Stimulated activated naive CD8-positive, alpha-beta T cell treated with anti-CD3 and anti-CD28 coated beads, Interleukin-15, Interleukin-2, amounts not matched to agents 100 U/mL and 50 U/mL, for 24 hours (primary cell): ENCODE measurements around the gene GPX4.
A peak's percentile ranks its signal among the peaks of the same experiment; 100 is the strongest.
"Not testable (repeated sequence)": the region's sequence is repeated elsewhere in the genome, so short reads cannot be mapped to it uniquely, and the experiment has no call there.

Source experiments
- ATAC-seq: fragments of 150-1000 bp; cut with Tn5 transposase; one replicate; pipeline ENCODE4 v1.10.0; 2021
- DNase-seq: peaks from one replicate; pipeline ENCODE4 v3.0.0; 2021

The GPX4 gene

DNA sequence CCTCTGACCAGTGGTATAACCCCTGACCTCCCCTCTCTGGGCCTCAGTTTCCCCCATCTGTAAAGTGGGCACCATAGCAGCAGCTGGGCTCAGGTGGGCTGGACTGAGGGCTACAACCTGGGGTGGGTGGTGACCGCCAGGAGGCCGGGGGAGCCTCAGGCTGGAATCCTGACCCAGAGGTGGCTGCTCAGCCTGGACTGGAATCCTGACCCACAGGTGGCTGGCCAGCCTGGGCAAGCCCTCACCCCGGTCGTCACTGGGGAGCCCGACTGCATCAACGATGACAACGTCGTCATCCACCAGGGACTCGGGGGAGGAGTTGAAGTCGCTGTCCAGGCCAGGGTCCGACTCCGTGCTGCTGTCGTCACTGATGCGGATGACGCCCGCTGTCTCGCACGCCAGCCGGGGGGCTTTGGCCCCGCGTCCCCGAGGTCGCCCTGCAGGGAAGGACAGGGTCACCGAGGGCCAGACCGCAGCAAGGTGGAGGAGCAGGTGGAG, 10.2 kb downstream of the GPX4 start:
- no peak for ATAC-seq
- no peak for DNase-seq

DNA sequence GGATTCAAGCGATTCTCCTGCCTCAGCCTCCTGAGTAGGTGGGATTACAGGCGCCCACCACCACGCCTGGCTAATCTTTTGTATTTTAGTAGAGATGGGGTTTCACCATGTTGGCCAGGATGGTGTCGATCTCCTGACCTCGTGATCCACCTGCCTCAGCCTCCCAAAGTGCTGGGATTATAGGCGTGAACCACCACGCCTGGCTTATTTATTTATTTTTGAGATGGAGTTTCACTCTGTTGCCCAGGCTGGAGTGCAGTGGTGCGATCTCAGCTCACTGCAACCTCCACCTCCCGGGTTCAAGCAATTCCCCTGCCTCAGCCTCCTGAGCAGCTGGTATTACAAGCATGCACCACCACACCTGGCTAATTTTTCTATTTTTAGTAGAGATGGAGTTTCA, 10.9 kb downstream of the GPX4 start:
- ATAC-seq, DNase-seq: not testable (repeated sequence)

DNA sequence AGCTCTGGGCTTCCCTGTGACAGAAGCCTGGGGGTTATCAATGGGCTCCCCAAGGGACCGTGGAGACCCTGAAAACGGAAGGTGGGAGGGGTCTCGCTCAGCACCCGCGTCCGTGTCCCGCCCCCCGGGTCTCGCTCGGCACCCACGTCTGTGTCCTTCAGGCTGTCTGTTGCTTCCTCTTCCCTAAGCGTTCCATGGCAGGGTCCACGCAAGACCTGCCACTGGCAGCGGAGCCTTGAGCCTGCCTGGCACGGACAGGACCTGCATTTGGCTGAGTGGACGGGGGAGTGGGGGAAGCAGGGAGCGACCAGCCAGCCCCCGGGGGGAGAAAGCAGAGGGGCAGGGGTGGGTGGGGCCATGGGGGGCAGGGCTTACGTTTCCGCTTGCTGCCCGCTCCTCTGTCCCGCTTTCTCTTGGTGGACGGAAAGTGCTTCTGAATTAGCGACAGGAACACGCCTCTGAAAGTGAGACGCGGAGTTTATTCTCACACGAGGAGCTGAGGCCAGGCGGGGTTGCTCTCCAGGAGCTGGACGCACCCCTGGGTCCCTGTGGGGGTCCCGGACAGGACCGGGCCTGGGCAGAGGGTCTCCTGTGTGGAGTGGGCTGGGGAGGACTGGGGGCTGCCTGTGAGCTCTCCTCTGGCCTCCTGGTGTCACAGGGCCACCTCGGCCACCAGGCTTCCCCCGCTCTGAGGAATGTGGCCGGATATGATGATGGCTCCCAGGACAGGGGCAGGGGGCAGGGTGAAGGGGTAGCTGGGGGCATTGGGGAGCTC, 12.0 kb downstream of the GPX4 start:
- ATAC-seq: no peak
- no peak for DNase-seq

DNA sequence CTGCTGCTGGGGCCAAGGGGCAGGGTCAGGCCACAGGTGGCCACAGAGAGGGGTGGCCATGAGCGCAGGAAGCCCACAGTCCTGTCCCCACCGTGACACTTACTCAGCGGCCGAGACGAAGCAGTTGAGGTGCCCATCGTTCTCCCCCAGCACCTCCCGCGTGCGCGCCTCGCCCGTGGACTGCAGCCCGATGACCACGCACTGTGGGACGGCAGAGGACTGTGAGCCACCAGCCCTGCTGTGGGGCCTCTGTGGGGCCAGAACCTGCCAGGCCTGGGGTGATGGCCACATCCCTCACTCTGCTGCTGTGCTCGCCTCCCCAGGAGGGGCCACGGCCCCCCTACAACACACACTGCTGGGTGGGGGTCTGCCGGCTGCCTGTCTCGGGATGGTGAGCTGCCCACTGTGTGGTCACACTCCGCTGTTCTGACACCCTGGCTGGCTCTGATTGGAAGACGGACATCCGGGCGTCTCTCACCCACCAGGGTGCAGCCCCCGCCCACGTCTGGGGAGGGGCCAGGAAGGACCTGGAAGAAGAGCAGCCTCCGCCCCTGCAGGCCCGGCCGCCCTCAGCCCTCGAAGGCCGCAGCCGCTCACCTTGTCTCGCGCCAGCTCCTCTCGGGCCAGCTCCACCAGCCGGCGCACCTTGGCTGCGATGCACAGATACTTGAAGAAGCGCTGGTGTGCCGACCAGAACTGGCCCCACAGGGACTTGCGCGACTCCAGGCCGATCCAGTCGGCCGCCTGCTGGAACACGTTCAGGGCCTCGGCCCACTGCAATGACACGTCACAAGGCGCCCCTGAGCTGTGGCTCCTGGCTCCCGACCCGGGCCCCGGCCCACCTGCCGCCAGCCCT, 13.2 kb downstream of the GPX4 start:
- no peak for DNase-seq
- ATAC-seq: no peak

DNA sequence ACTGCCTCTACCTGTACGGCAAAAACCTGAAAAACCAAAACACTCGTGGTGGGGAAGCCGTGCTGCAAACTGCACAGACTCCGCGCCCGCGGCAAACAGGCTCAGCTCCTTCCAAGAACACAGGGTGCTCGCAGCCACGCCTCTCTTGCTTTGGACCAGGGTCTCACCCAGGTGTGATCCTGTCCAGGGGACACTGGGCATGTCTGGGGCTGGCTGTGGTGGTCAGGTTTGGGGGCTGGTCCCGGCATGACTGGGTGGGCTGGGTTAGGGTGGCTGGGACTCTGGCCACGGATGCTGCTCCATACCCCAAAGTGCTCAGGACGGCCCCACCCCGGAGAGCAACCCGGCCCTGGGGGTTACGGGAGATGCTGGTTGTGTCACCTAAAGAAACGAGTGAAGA, 13.9 kb downstream of the GPX4 start:
- DNase-seq (no peak), ATAC-seq (no peak)

DNA sequence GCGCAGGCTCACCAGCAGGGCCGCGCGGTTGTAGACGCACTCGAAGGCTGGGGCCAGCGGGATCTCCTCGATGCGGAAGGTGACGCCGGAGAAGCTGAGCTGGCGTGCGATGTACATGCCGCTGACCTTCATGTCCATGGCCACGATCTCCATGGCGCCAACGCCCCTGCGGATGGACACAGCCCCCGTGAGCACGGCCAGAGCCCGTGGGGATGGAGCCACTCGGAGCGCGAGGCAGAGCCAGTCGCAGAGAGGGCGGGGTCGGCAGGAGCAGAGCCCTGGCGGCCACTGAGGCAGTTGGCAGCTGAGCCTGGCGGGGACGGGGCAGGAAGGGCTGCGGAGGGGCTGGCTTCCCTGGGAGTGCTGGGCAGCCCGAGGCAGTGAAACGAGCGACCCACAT, 15.2 kb downstream of the GPX4 start:
- DNase-seq: no peak
- no peak for ATAC-seq

DNA sequence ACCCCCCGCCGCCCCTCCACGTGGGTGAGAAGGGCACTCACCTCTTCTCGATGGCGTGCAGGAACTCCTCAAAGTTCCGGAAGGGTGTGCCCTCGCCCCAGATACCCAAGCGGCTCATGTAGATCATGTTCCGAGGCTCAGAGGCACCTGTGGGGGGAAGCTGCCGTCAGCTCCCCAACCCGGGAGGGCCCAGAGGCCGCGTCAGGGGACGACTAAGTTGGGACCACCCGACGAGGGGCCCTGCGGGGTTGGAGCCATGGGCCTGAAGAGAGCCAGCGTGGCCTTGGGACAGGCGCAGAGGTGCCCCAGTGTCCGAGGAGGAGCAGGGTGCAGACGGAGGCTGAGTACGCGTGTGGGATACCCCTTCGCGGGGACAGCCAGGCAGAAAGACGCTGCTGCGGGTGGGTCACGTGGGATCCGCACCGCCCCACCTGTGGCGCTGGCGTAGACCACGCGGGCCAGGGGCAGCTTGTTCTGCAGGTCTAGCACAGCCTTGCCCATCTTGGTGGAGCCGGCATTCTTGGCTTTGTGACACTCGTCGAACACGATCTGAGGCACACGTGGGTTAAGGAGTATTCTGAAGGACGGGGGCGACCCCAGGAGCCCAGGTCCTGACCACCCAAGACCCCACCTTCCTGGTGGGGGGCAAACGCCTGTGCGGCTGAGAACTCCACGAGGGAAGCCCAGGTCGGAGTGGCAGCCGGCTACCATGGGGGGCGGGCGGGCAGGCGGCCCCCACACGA, 15.9 kb downstream of the GPX4 start:
- DNase-seq (no peak), ATAC-seq (no peak)

DNA sequence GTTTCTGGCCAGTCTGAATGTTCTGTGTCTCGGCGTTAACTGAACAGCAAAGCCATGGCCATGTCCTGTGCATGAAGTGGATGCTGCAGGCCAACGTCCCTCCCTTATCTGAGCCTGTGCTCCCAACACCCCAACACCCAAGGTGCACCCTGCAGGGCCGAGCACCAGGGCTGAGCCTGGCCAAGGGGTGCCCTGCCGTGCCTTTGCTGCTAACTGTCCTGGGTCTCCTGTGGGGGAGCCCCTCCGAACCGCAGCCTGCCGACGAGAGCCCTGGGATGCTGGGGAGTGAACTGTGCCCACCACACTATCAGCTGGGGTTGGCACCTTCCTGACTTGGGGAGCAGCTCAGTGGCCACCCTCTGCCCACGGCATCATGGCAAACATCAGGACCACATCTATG, 17.6 kb downstream of the GPX4 start:
- ATAC-seq (no peak), DNase-seq (no peak)

DNA sequence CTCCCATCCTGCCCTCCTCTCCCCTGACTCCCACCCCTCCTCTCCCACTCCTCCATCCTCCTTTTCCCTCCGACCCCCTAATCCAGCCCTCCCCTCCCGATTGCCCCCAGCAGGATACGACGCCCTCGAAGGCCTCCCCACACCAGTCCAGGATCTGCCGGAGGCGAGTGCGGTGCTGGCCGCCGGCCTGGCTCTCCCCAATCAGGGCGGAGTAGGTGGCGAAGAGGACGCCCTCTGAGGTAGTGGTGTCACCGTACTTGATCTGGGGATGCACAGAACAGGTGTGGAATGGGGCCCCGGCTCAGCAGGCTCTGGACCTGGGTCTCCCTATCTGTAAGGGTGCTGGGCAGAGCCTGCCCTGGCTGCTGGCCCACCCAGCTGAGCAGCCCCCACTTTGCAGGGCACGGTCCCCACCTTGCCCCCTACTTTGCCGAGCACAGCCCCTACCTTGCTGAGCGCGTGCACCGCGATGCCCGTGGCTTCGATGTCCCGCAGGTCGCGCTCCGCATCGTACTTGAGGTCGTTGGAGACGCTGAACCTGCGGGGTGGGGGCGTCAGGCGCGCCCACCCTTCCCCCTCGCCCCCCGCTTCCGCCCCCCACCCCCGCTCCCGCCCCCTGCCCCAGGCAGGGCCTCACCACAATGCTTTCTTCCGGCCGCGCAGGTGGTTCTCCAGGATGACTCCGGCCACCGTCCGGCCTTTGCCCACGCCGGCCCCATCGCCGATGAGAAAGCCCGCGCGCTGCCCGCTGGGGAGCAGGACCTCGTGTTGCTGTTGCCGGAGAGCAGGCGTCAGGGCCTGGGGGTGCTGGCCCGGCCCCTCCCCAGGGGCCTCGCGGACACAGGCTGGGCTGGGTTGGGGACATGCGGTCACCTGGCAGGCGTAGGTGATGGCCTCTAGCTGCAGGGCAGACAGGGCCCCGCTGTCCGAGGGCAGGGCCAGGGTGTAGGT, 18.5 kb downstream of the GPX4 start:
- ATAC-seq (no peak), DNase-seq (no peak)

DNA sequence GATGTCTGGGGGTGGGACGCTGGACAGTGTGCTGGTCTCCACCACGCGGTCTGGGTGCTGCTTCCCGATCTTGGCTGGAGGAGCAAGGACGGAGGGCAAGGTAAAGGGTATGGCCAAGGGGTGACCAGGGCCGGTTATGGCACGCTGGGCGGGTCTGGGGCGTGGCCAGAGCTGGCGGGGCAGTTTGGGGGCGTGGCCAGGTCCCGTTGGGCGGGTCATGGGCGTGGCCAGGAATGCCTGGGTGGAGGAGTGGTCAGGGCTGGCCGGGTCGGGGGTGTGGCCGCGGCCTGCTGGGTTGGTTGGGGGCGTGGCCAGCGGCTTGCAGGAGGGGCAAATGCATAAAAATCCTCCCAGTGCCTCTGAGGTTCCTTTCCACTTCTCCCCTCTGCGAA, 19.2 kb downstream of the GPX4 start:
- ATAC-seq (peak; percentile 76), DNase-seq (peak; percentile 81)

DNA sequence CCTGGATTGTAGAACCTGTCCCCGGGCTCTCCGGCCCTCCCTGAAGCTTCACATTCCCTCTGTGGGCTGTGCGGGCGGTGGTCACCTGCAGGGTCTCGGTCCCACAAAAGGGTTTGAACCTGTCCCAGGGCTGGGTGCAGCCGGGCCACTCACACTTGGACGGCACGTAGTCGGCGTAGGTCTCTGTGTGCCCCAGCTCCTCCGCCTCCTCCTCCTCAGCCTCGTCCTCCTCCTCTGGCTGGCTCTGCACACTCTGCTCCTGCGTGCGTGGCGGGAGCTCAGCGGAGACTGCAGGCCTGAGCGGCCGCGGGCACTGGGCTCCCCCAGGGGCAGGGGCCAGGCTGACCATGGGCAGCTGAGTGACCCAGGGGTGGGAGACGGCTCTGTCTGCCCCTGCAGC, 19.6 kb downstream of the GPX4 start:
- no peak for ATAC-seq
- no peak for DNase-seq

DNA sequence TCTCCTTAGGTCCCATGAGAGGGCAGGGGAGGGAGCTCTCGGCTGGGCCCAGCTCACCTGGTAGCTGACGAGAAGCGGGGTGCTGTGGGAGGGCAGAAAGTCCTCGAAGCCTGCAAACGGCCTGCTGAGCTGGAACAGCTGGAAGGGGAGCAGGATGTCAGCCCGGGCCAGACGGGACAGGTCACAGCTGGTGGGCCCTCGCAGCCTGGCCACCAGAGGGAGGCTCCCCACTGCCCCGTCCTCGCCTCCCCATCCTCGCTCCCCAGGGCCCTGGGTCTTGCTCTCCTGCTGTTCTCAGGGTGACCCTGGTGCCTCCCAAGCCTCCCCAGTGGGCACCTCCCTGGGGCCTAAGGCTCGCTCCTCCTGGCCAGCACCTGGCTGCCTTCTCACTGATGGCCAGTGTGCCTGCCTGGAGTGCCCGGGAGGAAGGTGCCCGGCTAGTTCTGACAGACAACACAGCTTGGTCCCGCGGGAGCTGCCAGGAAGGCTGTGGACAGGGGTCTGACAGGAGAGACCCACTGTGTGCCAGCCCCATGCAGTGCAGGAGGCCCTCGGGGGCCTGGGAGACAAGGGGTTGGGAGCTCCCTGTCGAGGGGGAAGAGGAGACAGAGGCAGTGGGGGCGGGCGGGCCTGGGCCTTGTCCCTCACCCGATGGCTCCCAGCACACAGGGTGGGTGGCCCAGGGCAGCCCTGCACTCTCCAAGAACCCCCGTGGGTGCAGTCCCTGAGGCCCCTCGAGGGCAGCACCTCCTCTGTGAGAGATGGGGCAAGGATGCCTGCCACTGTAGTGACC, 20.3 kb downstream of the GPX4 start:
- no peak for ATAC-seq
- no peak for DNase-seq

DNA sequence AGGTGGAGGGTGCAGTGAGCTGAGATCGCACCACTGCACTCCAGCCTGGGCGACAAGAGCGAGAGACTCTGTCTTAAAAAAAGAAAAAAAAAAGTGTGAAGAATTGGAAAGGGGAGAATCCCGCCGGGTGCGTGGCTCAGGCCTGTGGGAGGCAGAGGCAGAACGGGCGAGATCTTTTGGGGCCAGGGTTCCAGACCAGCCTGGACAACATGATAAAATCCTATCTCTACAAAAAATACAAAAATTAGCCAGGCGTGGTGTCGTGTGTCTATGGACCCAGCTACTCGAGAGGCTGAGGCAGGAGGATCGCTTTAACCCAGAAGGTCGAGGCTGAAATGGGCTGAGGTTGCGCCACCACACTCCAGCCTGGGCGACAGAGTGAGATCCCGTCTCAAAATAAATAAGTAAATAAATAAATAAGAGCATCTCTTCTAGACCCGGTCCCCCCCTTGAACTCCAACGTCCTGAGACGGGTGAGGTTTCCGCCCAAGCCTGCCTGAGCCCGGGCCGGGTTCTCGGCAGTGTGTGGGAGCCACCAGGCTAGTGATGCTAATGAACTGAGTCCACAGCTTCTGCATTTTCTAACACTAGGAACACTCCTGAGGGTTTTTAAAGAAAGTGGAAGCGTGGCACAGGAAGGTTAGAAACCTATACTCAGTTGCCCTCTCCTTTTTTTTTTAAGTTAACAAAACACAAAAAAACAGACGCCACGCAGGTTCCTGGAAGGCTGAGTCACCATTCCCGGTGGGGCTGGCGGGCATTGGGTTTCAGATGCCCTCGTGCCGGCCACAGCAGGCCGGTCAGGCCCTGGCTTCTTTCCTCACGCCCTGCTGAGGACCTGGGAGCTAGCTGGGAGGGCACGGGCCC, 22.0 kb downstream of the GPX4 start:
- no peak for ATAC-seq
- DNase-seq: no peak

DNA sequence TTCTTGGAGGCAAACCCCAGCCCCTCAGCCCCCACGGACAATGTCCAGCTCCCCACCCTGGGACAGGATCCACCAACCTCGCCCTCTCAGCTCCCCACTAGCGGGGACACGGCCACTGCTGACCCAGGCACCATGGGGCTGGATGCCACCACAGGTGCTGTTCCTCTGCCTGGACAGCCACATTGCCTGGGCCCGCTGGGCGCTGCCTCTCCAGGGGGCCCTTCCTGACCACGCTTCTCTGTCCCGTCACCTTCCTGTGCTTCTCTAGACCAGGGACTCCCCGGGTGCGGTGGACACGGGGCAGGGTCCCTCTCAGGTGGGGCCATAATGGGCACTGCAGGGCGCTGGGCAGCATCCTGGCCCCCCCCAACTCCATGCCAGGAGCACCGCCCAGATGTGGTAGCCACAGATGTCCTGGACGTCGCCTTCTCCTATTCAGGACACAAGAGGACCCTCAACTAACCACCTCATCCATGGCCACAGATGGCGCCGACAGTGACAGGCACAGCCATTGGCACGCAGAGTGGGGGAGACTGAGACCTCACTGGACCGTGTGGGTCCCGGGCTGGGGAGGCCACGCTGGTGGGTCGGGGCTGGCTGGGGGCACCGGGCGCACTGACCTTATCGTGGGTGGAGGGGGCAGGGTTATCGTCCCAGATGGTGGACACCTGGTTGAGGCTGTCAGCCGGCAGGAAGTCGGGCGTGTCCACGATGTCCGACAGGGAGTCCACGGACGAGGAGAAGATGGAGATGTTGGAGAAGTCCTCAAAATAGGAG, 23.4 kb downstream of the GPX4 start:
- DNase-seq (no peak), ATAC-seq (no peak)

DNA sequence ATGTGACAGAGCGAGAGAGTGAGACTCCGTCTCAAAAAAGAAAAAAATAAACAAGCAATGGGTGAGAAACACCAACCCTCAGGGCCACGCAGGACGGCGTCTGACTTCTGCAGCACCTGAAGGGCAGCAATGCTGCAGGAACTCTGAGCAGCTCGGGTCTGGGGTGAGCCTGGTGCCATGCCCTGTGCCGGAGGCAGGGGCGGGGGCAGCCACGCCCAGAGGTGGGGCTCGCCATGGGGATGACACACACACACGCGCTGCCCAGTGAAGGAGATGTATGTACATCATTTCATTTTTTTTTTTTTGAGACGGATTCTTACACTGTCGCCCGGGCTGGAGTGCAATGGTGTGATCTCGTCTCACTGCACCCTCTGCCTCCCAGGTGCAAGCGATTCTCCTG, 24.3 kb downstream of the GPX4 start:
- ATAC-seq (no peak), DNase-seq (no peak)

DNA sequence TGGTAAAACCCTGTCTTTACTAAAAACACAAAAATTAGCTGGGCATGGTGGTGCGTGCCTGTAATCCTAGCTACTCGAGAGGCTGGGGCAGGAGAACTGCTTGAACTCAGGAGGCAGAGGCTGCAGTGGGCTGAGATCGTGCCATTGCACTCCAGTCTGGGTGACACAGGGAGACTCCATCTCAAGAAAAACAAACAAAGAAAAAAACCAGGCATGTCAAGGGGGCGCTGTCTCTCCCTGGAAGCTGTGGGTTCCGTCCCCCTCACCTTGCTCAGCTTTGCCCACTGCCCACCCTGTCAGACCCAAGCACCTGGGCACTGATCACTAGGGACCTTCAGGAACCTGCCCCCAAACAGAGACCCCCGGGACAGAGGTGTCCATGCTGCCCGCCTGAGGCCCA, 25.3 kb downstream of the GPX4 start:
- not testable (repeated sequence) for ATAC-seq

DNA sequence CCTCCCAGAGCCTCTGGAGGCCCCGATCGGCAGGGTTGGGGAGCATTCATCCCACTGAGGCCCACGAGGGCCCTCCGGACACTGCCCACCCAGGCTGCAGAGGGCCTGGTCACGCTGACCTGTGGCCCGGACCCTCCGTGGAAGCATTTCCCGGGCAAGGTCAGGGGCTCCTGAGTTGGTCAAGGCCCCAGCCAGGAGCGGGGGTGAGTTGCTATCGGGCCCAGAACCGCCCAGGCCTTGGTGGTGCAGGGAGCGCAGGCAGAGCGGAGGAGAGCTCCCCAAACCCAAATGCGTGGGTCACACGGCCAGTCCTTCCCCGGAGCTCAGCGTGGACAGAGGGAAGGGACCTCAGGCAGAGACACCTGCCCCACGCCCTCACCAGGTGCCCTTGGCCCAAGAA, 25.7 kb downstream of the GPX4 start:
- no peak for ATAC-seq

More for the DNA sequence above, 25.3 kb downstream of the GPX4 start:
- DNase-seq: not testable (repeated sequence)

DNA sequence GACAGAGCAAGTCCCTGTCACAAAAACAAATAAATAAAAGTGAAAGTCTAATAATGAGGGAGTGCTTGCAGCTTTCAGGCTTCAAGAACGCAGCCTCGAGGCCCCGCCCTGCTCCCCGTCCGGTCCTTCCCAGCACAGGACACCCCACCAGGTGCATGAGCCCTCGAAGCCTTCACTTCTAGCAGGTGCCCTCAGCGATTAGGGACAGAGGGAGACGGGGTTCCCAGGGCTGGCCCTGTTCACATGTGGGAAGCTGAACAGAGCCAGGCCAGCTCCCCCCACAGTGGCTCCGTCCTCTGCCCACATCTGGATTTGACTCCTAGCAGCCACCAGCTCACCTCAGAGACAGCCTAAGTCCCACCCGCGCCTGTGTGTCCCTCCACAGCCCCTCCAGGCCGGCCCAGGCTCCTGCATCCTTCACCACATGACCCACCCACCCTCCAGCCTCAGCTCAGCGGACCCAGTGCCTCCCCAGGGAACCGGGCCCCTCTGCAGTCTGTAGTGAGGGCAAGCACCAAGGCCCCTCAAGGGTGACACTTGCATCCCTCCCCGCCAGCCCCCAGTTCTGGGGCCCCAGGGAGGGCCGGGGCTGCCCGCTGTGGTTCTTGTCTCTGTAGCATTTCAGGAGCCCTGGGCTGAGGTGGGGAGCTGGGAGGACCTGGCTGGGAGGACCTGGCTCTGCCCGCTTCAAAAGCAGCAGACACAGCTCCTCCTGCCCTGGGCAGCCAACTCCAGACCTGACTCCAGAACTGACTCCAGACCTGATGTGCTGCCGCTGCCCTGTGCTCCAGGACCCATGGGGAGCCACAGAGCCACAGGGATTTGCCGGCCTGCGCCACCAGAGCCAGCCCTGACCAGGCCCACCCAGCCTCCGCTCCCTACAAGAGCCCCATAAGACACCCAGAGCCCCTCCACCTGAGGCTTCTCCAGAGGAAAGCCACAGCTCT, 27.2 kb downstream of the GPX4 start:
- DNase-seq: peak; percentile 49
- ATAC-seq: no peak

More for the DNA sequence above, 25.7 kb downstream of the GPX4 start:
- DNase-seq: no peak
